Spinal cord (tissue), 10 donors: ENCODE data around the gene PFDN5. TPM values are rescaled to one million over a fixed set of nuclear protein-coding genes. Genes with fewer than 3 reads are reported as not detected.
"Not testable (repeated sequence)": the region's sequence is repeated elsewhere in the genome, so short reads cannot be mapped to it uniquely, and the experiment has no call there.

ENCODE experiments used
- DNase-seq, 6 donors: peaks; one replicate each; pipeline versions ENCODE4 v3.0.0 to v3.0.0-alpha.2; 2013 to 2015; ENCODE audit warnings: low spot score in 6 of 6, low read depth in 4 of 6
- H3K27ac ChIP-seq: one replicate; pipeline ENCODE4 v1.5.1; 2013; ENCODE audit warnings: low read depth, low read length, control low read depth
- H3K27me3 ChIP-seq: one replicate; pipeline ENCODE4 v1.6.1; 2013; ENCODE audit warnings: low read length; ENCODE audit not compliant: control insufficient read depth, insufficient read depth
- H3K36me3 ChIP-seq: one replicate; pipeline ENCODE4 v1.6.1; 2013; ENCODE audit warnings: low read length; ENCODE audit not compliant: control insufficient read depth, insufficient read depth
- H3K4me1 ChIP-seq: one replicate; pipeline ENCODE4 v1.6.1; 2013; ENCODE audit warnings: low read length; ENCODE audit not compliant: control insufficient read depth, insufficient read depth
- H3K4me3 ChIP-seq: one replicate; pipeline ENCODE4 v1.5.1; 2013; ENCODE audit warnings: low read depth, low read length, control low read depth
- H3K9me3 ChIP-seq: one replicate; pipeline ENCODE4 v1.6.1; 2013; ENCODE audit warnings: low read length; ENCODE audit not compliant: control insufficient read depth, insufficient read depth
- WGBS: methylation state at CpG from one replicate; pipeline ENCODE4 v1.1.5; 2013; ENCODE audit warnings: missing lambda C conversion rate; ENCODE audit not compliant: insufficient coverage; 5-methylcytosine and 5-hydroxymethylcytosine counted together
- polyA plus RNA-seq, 2 donors: library from polyadenylated mRNA; unstranded; fragments of 120-200 nt; gene quantifications; one replicate each; pipeline ENCODE4 v1.2.1, GENCODE V29; 2013; ENCODE audit not compliant: insufficient read length in 2 of 2
- total RNA-seq, 2 donors: library from RNA; depleted of rRNA in 1 of 2; stranded (reverse); fragments of 120-200 nt in 1 of 2; fragments of >200 nt in 1 of 2; gene quantifications; one replicate each; pipeline versions ENCODE4 v1.2.3 to v1.2.4, GENCODE V29; 2013 to 2014
- donor health status: healthy.

PFDN5 gene
- total and polyA plus RNA-seq, 4 donors = 381 to 945 (median 568) TPM

DNA sequence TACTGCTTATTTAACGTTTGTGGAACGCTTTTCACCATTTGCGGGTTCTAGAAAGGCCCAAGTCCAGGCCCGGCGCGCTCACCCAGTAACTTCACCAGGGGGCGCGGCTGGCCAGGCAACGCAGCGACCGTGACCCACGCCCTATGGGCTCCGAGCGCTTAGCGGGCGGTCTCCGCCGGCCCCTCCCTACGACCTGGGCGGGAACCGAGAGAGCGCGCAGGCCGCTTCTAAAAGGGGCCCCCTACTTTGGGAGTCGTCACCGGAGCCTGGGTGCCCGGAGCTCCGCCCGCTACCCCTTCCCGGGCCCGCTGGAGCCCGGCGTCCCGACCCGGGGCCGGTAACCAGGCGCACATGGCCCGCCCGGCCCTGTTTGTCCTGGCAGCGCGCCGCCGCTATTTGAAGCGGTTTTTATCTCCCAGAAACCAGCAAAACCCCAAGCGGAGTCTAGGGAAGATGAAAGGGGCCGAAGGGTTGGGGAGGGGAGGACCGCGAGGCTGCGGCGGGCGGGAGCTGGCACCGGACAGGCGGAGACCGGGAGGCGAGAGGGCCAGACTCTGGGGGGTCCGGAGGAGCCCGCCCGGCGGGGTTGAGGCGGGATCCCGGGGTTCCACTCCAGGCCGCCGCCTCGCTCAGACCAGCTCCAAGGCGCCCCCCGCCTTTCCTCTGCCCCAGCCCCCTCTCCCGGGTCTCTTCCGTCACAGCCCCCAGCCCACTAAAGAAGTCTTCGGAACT, 29.6 kb downstream of the PFDN5 start:
- Histone ChIP-seq H3K27ac (peak overlapping the region; percentile 94), H3K4me1 (peaks cover 51% of the 10 kb centered on the region), H3K9me3 (no peaks in the 10 kb centered on the region), H3K4me3 (peak overlapping the region; percentile 58), H3K36me3 (peaks cover 2% of the 10 kb centered on the region), H3K27me3 (peaks cover 3% of the 10 kb centered on the region)
- WGBS = under 1% methylated on average over 64 of the region's 69 CpGs
- peak in 4 of 6 donors; percentile 68 to 95 (median 85) for DNase-seq

GRCh38 chr12:53325511-53326061, 30.2 kb downstream of the PFDN5 start:
- Histone ChIP-seq H3K9me3 (no peaks in the 10 kb centered on the region), H3K4me1 (peaks cover 51% of the 10 kb centered on the region), H3K4me3 (peak overlapping the region; percentile 58), H3K27me3 (peaks cover 3% of the 10 kb centered on the region), H3K36me3 (peaks cover 2% of the 10 kb centered on the region), H3K27ac (peak overlapping the region; percentile 94)
- DNase-seq = peak in 2 of 6 donors; percentile 64 to 82
- under 1% methylated on average over 36 of the region's 50 CpGs for WGBS

DNA sequence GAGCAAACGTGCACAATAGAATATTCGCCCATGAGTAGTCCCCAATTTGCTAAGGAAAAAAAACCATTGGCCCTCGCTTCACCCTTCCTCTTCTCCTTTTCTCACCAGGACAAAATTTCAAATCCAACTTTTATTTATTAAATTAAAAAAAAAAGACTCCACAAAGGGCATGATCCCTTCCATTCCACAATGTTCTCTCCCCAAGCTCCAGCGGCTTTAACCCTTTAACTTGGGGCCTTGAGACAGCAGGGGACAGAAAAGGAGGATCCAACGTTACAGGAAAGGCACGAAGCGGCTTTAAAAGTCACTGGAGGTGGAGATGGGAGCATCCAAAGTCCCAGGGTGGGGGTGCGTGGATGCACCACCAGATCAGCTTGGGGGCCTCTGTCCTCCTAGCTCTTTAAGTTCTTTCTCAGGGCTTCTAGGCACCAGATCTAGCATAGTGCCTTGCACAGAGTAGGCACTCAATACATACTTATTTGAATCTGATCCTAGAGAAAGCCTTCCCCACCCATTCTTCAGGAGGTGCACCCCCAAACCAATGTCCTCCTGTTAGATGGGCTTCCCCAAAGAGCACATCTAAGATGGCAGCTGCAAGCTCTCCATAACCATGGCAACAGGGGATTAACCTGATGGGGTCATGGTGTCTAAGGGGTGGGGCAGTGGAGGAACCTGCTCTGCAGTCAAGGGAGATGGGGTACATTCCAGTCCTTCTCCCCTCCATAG, 31.3 kb downstream of the PFDN5 start:
- no peaks in the 10 kb centered on the region for H3K36me3 ChIP-seq
- peaks cover 3% of the 10 kb centered on the region for H3K27me3 ChIP-seq
- peaks cover 49% of the 10 kb centered on the region for H3K4me1 ChIP-seq
- H3K9me3 ChIP-seq = no peaks in the 10 kb centered on the region
- 56% methylated on average over 7 of the region's 8 CpGs for WGBS
- no peak for DNase-seq
- peak overlapping the region; percentile 94 for H3K27ac ChIP-seq
- H3K4me3 ChIP-seq = no peak overlapping the region

GRCh38 chr12:53327435-53328042, 32.2 kb downstream of the PFDN5 start:
- DNase-seq = no peak
- Histone ChIP-seq H3K27ac (no peak overlapping the region), H3K9me3 (no peaks in the 10 kb centered on the region)

DNA sequence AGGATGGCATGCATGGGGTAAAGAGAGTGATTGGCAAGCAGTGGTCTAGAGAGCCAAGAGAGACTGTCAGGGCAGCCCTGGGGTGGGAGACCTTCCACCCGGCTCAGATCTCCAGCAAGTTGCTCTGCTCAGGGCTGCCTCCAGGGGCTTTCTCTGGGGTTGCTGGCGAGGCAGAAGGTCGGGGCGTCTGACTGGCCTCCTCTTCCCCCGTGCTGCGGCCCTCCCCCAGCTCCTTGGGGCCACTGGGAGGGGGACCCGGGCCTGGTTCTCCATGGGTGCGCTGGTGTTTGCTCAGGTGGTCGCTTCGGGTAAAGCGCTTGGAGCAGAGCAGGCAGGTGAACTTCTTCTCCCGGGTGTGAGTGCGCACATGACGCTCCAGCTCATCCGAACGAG, 32.7 kb downstream of the PFDN5 start:
- DNase-seq = no peak
- H3K4me1 ChIP-seq = peaks cover 46% of the 10 kb centered on the region
- 40% methylated on average over 16 of the region's 16 CpGs for WGBS
- H3K4me3 ChIP-seq = no peak overlapping the region
- H3K27me3 ChIP-seq = peaks cover 3% of the 10 kb centered on the region
- no peaks in the 10 kb centered on the region for H3K36me3 ChIP-seq
- H3K27ac ChIP-seq = no peak overlapping the region
- H3K9me3 ChIP-seq = no peaks in the 10 kb centered on the region

More at GRCh38 chr12:53327435-53328042, 32.2 kb downstream of the PFDN5 start:
- peaks cover 42% of the 10 kb centered on the region for H3K4me1 ChIP-seq
- no peaks in the 10 kb centered on the region for H3K36me3 ChIP-seq
- WGBS = 83% methylated on average over 3 of the region's 3 CpGs
- H3K27me3 ChIP-seq = peaks cover 3% of the 10 kb centered on the region
- H3K4me3 ChIP-seq = no peak overlapping the region

DNA sequence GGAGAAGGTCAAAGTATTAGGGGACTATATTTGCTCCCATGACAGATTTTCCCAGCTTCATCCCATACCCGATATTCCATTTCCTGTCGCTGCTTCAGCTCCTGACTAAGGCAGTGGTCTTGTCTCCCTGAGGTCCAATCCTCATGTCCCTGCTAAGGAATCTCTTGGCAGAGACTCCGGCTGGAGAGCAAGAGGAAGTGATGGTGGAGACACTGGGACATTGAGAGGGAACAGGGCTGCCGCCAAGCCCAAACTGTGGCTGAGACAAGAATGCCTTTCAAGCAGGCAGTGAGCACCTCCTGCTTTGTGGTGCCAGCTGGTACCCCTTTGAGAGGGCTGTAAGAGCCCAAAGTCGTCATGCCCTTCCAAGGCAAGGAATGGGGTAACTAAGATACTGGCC, 35.3 kb downstream of the PFDN5 start:
- H3K27me3 ChIP-seq = peaks cover 9% of the 10 kb centered on the region
- no peak for DNase-seq
- H3K4me1 ChIP-seq = peaks cover 30% of the 10 kb centered on the region
- no peaks in the 10 kb centered on the region for H3K9me3 ChIP-seq
- no peak overlapping the region for H3K4me3 ChIP-seq
- H3K27ac ChIP-seq = no peak overlapping the region
- WGBS = 57% methylated on average over 3 of the region's 5 CpGs
- no peaks in the 10 kb centered on the region for H3K36me3 ChIP-seq

DNA sequence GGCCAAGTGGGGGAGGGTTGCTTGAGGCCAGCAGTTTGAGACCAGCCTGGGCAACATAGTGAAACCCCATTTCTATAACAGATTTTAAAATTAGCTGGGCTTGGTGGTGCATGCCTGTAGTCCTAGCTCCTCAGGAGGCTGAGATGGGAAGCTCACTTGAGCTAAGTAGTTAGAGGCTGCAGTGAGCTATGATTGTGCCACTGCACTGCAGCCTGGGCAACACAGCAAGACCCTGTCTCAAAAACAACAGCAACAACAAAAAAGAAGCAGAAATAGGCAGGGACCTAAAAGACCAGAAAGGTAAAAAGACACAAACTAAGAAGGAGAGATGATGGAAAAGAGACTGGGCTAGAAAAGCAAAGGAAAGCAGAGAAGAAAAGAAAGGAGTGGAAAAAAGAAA, 37.0 kb downstream of the PFDN5 start:
- H3K9me3 ChIP-seq, H3K4me3 ChIP-seq, H3K27ac ChIP-seq, DNase-seq, H3K36me3 ChIP-seq: not testable (repeated sequence)
- Histone ChIP-seq H3K4me1 (peaks cover 25% of the 10 kb centered on the region), H3K27me3 (peaks cover 17% of the 10 kb centered on the region)

DNA sequence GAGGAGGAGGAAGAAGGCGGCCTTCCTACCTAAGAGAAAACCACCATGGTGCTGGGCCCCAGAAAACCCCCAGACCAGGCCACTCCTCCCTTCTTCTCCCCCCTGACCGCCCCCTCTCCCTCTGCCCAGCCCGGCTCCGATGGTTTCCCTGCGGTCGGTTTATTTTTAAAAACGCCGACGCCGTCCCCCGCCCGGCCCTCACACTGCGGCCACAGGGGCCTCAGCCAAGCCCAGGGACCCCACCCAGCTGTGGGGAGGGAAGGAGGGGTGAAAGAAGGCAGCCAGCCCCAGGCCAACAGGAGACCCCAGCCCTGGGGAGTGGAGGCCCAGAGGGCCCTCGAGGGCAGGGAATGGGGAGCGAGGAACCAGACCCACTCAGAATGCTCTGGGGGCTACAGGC, 37.4 kb downstream of the PFDN5 start:
- peaks cover 20% of the 10 kb centered on the region for H3K27me3 ChIP-seq

GRCh38 chr12:53333289-53333688, 37.9 kb downstream of the PFDN5 start:
- no peak overlapping the region for H3K27ac ChIP-seq
- WGBS = 50% methylated on average over 1 of the region's 4 CpGs
- H3K36me3 ChIP-seq = no peaks in the 10 kb centered on the region
- peaks cover 23% of the 10 kb centered on the region for H3K27me3 ChIP-seq
- no peak for DNase-seq
- H3K9me3 ChIP-seq = no peaks in the 10 kb centered on the region
- no peak overlapping the region for H3K4me3 ChIP-seq
- H3K4me1 ChIP-seq = peaks cover 17% of the 10 kb centered on the region

More for the DNA sequence above, 37.4 kb downstream of the PFDN5 start:
- no peak overlapping the region for H3K4me3 ChIP-seq
- WGBS = 74% methylated on average over 5 of the region's 15 CpGs
- H3K4me1 ChIP-seq = peaks cover 21% of the 10 kb centered on the region
- DNase-seq = no peak
- no peak overlapping the region for H3K27ac ChIP-seq
- H3K36me3 ChIP-seq = no peaks in the 10 kb centered on the region
- H3K9me3 ChIP-seq = no peaks in the 10 kb centered on the region
